Prostate gland (tissue), 2 donors: ENCODE results near the gene UGT1A8. TPM values are rescaled to one million over a fixed set of nuclear protein-coding genes. Genes with fewer than 3 reads are reported as not detected.

Experiments used
- DNase-seq: peaks from one replicate; pipeline ENCODE4 v3.0.0-alpha.2; 2019; ENCODE audit warnings: low spot score
- H3K27ac ChIP-seq, 2 donors: fragments of 200-600 bp; sonication (generic); 2 replicates each; pipeline ENCODE4 v1.5.1; 2017 to 2019
- H3K27me3 ChIP-seq: fragments of 200-600 bp; sonication (generic); replicated peaks from 2 replicates; pipeline ENCODE4 v1.5.1; 2019; ENCODE audit not compliant: insufficient read depth
- H3K36me3 ChIP-seq, 2 donors: fragments of 200-600 bp; sonication (generic); 1 replicate in 1 of 2; 2 replicates in 1 of 2; pipeline versions ENCODE4 v1.5.1 to v1.8.1; 2017 to 2019
- H3K4me1 ChIP-seq: fragments of 200-600 bp; sonication (generic); replicated peaks from 2 replicates; pipeline ENCODE4 v1.5.1; 2019
- H3K4me3 ChIP-seq, 2 donors: fragments of 200-600 bp; sonication (generic); 2 replicates each; pipeline ENCODE4 v1.5.1; 2017 to 2019
- H3K9me3 ChIP-seq: fragments of 200-600 bp; sonication (generic); 2 replicates; pipeline ENCODE4 v1.5.1; 2017
- CTCF ChIP-seq, 4 experiments: fragments of 200-600 bp in 2 of 4; fragments of 450-650 bp in 2 of 4; sonication (generic) in 2 of 4; IDR thresholded peaks; 1 replicate in 3 of 4; 2 replicates in 1 of 4; pipeline ENCODE4 v1.5.1; 2016 to 2019; ENCODE audit warnings: antibody characterized with exemption in 4 of 4, mild to moderate bottlenecking in 2 of 4, moderate library complexity in 2 of 4
- POLR2A ChIP-seq: fragments of 450-650 bp; IDR thresholded peaks from one replicate; pipeline ENCODE4 v1.6.1; 2016; ENCODE audit warnings: antibody characterized with exemption, mild to moderate bottlenecking
- POLR2AphosphoS5 ChIP-seq: sonication (generic); formaldehyde crosslinking; IDR thresholded peaks from one replicate; pipeline ENCODE4 v1.6.1; 2017; ENCODE audit warnings: antibody characterized with exemption
- WGBS: methylation state at CpG from one replicate; pipeline ENCODE4 v1.1.5; 2018; 5-methylcytosine and 5-hydroxymethylcytosine counted together
- intact Hi-C: fragments of 100-400 bp; cut with DNase I; formaldehyde crosslinking; loops from one replicate; pipeline ENCODE4 v1.14.2; 2022
- total RNA-seq, 2 donors: library from RNA; depleted of rRNA; stranded (reverse); fragments of >200 nt; gene quantifications; one replicate each; pipeline ENCODE4 v1.1.0, GENCODE V29; 2016

UGT1A8 gene
- total RNA-seq, 2 donors from 2014 or later = not detected

GRCh38 chr2:233598952-233599351, 18.5 kb upstream of the UGT1A8 start:
- H3K4me1 ChIP-seq = no peaks in the 10 kb centered on the region
- no peaks in the 10 kb centered on the region for H3K27me3 ChIP-seq
- WGBS = 76% methylated on average over 3 of the region's 3 CpGs
- no peak overlapping the region for H3K27ac ChIP-seq
- no peaks in the 10 kb centered on the region for H3K9me3 ChIP-seq
- no peak overlapping the region for H3K4me3 ChIP-seq
- TF ChIP-seq POLR2AphosphoS5 = no peak
- no peak for TF ChIP-seq CTCF (IDR thresholded peaks at IDR 0.05)
- no peak for TF ChIP-seq POLR2A
- no peaks in the 10 kb centered on the region for H3K36me3 ChIP-seq
- no peak for DNase-seq
- intact Hi-C loops = no loop called here

- no peak overlapping the region for H3K27ac ChIP-seq
- no peak for TF ChIP-seq CTCF (IDR thresholded peaks at IDR 0.05)
- no peak for TF ChIP-seq POLR2AphosphoS5
- intact Hi-C loops = no loop called here
- no peaks in the 10 kb centered on the region for H3K9me3 ChIP-seq
- no peaks in the 10 kb centered on the region for H3K4me1 ChIP-seq
- no peak for DNase-seq
- H3K27me3 ChIP-seq = no peaks in the 10 kb centered on the region
- no peaks in the 10 kb centered on the region for H3K36me3 ChIP-seq
- H3K4me3 ChIP-seq = no peak overlapping the region
- WGBS = 74% methylated on average over 2 of the region's 2 CpGs
Measured at GRCh38 chr2:233600386-233600785, 17.0 kb upstream of the UGT1A8 start.

GRCh38 chr2:233602076-233602475, 15.4 kb upstream of the UGT1A8 start:
- no peak overlapping the region for H3K27ac ChIP-seq
- no peak for DNase-seq
- H3K36me3 ChIP-seq = no peaks in the 10 kb centered on the region
- WGBS = 100% methylated on average over 1 of the region's 1 CpG
- intact Hi-C loops = no loop called here
- H3K9me3 ChIP-seq = no peaks in the 10 kb centered on the region
- H3K4me1 ChIP-seq = no peaks in the 10 kb centered on the region
- H3K4me3 ChIP-seq = no peak overlapping the region
- H3K27me3 ChIP-seq = no peaks in the 10 kb centered on the region
- TF ChIP-seq POLR2A (no peak), CTCF (IDR thresholded peaks at IDR 0.05) (no peak), POLR2AphosphoS5 (no peak)

- H3K9me3 ChIP-seq = no peaks in the 10 kb centered on the region
- intact Hi-C loops = no loop called here
- no peak overlapping the region for H3K27ac ChIP-seq
- TF ChIP-seq POLR2AphosphoS5 (no peak), CTCF (IDR thresholded peaks at IDR 0.05) (no peak), POLR2A (no peak)
- H3K27me3 ChIP-seq = no peaks in the 10 kb centered on the region
- WGBS = 81% methylated on average over 4 of the region's 4 CpGs
- H3K4me1 ChIP-seq = no peaks in the 10 kb centered on the region
- H3K4me3 ChIP-seq = no peak overlapping the region
- no peak for DNase-seq
- no peaks in the 10 kb centered on the region for H3K36me3 ChIP-seq
Measured at GRCh38 chr2:233603520-233603919, 13.9 kb upstream of the UGT1A8 start.

GRCh38 chr2:233604826-233605225, 12.6 kb upstream of the UGT1A8 start:
- intact Hi-C loops = no loop called here
- Histone ChIP-seq H3K4me1 (no peaks in the 10 kb centered on the region), H3K9me3 (no peaks in the 10 kb centered on the region), H3K27me3 (no peaks in the 10 kb centered on the region), H3K4me3 (no peak overlapping the region), H3K36me3 (no peaks in the 10 kb centered on the region), H3K27ac (no peak overlapping the region)
- TF ChIP-seq CTCF (IDR thresholded peaks at IDR 0.05) (no peak), POLR2AphosphoS5 (no peak), POLR2A (no peak)
- DNase-seq = no peak
- 93% methylated on average over 3 of the region's 3 CpGs for WGBS
